Neural progenitor cell (in vitro differentiated cells): ENCODE results near the gene CDK5. TPM values are rescaled to one million over a fixed set of nuclear protein-coding genes. Genes with fewer than 3 reads are reported as not detected.
A peak's percentile ranks its signal among the peaks of the same experiment; 100 is the strongest.

ENCODE experiments used
- DNase-seq: peaks from one replicate; pipeline ENCODE4 v3.0.0-alpha.2; 2016; ENCODE audit warnings: low spot score
- H2AFZ ChIP-seq: fragments of 200-600 bp; sonication (generic); replicated peaks from 2 replicates; pipeline ENCODE4 v1.6.1; 2016; ENCODE audit warnings: antibody characterized with exemption
- H3F3A ChIP-seq: fragments of 200-600 bp; sonication (generic); 2 replicates; pipeline ENCODE4 v1.6.1; 2016; ENCODE audit warnings: antibody characterized with exemption, low read depth
- H3K27ac ChIP-seq: fragments of 200-600 bp; sonication (generic); 2 replicates; pipeline ENCODE4 v1.5.1; 2016; ENCODE audit warnings: mild to moderate bottlenecking
- H3K27me3 ChIP-seq: fragments of 200-600 bp; sonication (generic); 2 replicates; pipeline ENCODE4 v1.6.1; 2016; ENCODE audit warnings: mild to moderate bottlenecking, moderate library complexity
- H3K36me3 ChIP-seq: fragments of 200-600 bp; sonication (generic); 2 replicates; pipeline ENCODE4 v1.5.1; 2016
- H3K4me1 ChIP-seq: fragments of 200-600 bp; sonication (generic); 2 replicates; pipeline ENCODE4 v1.6.1; 2016; ENCODE audit warnings: mixed run types
- H3K4me2 ChIP-seq: fragments of 200-600 bp; sonication (generic); 2 replicates; pipeline ENCODE4 v1.6.1; 2016
- H3K4me3 ChIP-seq: fragments of 200-600 bp; sonication (generic); 2 replicates; pipeline ENCODE4 v1.5.1; 2016
- H3K79me2 ChIP-seq: fragments of 200-600 bp; sonication (generic); 2 replicates; pipeline ENCODE4 v1.6.1; 2016; ENCODE audit warnings: low read depth
- H3K9ac ChIP-seq: fragments of 200-600 bp; sonication (generic); 2 replicates; pipeline ENCODE4 v1.6.1; 2016
- H3K9me3 ChIP-seq: fragments of 200-600 bp; sonication (generic); 2 replicates; pipeline ENCODE4 v1.5.1; 2016; ENCODE audit warnings: low read depth
- H4K20me1 ChIP-seq: fragments of 200-600 bp; sonication (generic); 2 replicates; pipeline ENCODE4 v1.6.1; 2016; ENCODE audit warnings: low read depth
- H3K27ac Mint-ChIP-seq: 3 replicates; pipeline ENCODE4 v1.8.0; 2021; ENCODE audit warnings: mixed read lengths
- H3K27me3 Mint-ChIP-seq: 2 replicates; pipeline ENCODE4 v1.8.0; 2022; ENCODE audit warnings: low read depth, mild to moderate bottlenecking, inconsistent platforms, moderate library complexity, mixed read lengths; ENCODE audit not compliant: insufficient read depth
- H3K36me3 Mint-ChIP-seq: 3 replicates; pipeline ENCODE4 v1.8.0; 2021; ENCODE audit warnings: mixed read lengths
- H3K4me1 Mint-ChIP-seq: 3 replicates; pipeline ENCODE4 v1.8.0; 2021; ENCODE audit warnings: mixed read lengths
- H3K4me3 Mint-ChIP-seq: 3 replicates; pipeline ENCODE4 v1.8.0; 2021; ENCODE audit warnings: mild to moderate bottlenecking, moderate library complexity, mixed read lengths
- H3K9me3 Mint-ChIP-seq: 3 replicates; pipeline ENCODE4 v1.8.0; 2020; ENCODE audit warnings: mixed read lengths
- EZH2 ChIP-seq: fragments of 200-600 bp; sonication (generic); IDR thresholded peaks from 2 replicates; pipeline ENCODE4 v1.6.1; 2017; ENCODE audit warnings: antibody characterized with exemption, mild to moderate bottlenecking, moderate library complexity
- EZH2phosphoT487 ChIP-seq: fragments of 200-600 bp; sonication (generic); IDR thresholded peaks from 2 replicates; pipeline ENCODE4 v1.6.1; 2017; ENCODE audit warnings: antibody characterized with exemption
- total RNA-seq: library from RNA; depleted of rRNA; stranded (reverse); fragments of >200 nt; gene quantifications from 2 replicates; pipeline ENCODE4 v1.2.3, GENCODE V29; 2015; ENCODE audit warnings: low replicate concordance
- TF ChIP-seq, protein P1 (sequence below): fragments of 200-600 bp; sonication (generic); IDR thresholded peaks from 2 replicates; pipeline ENCODE4 v1.5.1; 2017; ENCODE audit warnings: antibody characterized with exemption, mild to moderate bottlenecking

Gene CDK5
- total RNA-seq, 1 donor from 2014 or later: 8.1 TPM

- peak; percentile 46 for DNase-seq
- Histone ChIP-seq H3K9me3 (no peaks in the 10 kb centered on the region), H3K4me3 (no peak overlapping the region), H3K79me2 (peaks cover 26% of the 10 kb centered on the region), H3K4me2 (no peak overlapping the region), H3K27me3 (no peaks in the 10 kb centered on the region), H2AFZ (no peak overlapping the region), H3K9ac (no peak overlapping the region), H3K4me1 (peaks cover 30% of the 10 kb centered on the region), H4K20me1 (peaks cover 28% of the 10 kb centered on the region), H3K27ac (no peak overlapping the region), H3F3A (peaks cover 40% of the 10 kb centered on the region), H3K36me3 (no peaks in the 10 kb centered on the region)
- Mint-ChIP-seq H3K27ac (no peak overlapping the region), H3K27me3 (peaks cover 14% of the 10 kb centered on the region), H3K9me3 (no peaks in the 10 kb centered on the region), H3K4me3 (peak overlapping the region; percentile 92), H3K4me1 (peaks cover 23% of the 10 kb centered on the region), H3K36me3 (peaks cover 8% of the 10 kb centered on the region)
- TF ChIP-seq, protein P1, sequence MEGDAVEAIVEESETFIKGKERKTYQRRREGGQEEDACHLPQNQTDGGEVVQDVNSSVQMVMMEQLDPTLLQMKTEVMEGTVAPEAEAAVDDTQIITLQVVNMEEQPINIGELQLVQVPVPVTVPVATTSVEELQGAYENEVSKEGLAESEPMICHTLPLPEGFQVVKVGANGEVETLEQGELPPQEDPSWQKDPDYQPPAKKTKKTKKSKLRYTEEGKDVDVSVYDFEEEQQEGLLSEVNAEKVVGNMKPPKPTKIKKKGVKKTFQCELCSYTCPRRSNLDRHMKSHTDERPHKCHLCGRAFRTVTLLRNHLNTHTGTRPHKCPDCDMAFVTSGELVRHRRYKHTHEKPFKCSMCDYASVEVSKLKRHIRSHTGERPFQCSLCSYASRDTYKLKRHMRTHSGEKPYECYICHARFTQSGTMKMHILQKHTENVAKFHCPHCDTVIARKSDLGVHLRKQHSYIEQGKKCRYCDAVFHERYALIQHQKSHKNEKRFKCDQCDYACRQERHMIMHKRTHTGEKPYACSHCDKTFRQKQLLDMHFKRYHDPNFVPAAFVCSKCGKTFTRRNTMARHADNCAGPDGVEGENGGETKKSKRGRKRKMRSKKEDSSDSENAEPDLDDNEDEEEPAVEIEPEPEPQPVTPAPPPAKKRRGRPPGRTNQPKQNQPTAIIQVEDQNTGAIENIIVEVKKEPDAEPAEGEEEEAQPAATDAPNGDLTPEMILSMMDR: no peak
- TF ChIP-seq EZH2phosphoT487: no peak
- TF ChIP-seq EZH2: no peak
These were observed 20.7 kb upstream of the CDK5 start for GRCh38 chr7:151078233-151079040.

- no peak for DNase-seq
- H3K27me3 Mint-ChIP-seq: peaks cover 14% of the 10 kb centered on the region
- H3K9me3 Mint-ChIP-seq: no peaks in the 10 kb centered on the region
- H3K27ac Mint-ChIP-seq: no peak overlapping the region
- Histone ChIP-seq H4K20me1 (peaks cover 28% of the 10 kb centered on the region), H3K27me3 (no peaks in the 10 kb centered on the region), H3K4me2 (no peak overlapping the region), H3K9ac (no peak overlapping the region), H3K79me2 (peaks cover 23% of the 10 kb centered on the region), H3F3A (peaks cover 40% of the 10 kb centered on the region), H3K4me1 (peaks cover 30% of the 10 kb centered on the region), H3K36me3 (no peaks in the 10 kb centered on the region), H3K27ac (no peak overlapping the region), H3K4me3 (no peak overlapping the region), H3K9me3 (no peaks in the 10 kb centered on the region), H2AFZ (no peak overlapping the region)
- H3K36me3 Mint-ChIP-seq: peaks cover 8% of the 10 kb centered on the region
- peaks cover 21% of the 10 kb centered on the region for H3K4me1 Mint-ChIP-seq
- TF ChIP-seq EZH2phosphoT487: no peak
- TF ChIP-seq, protein P1: no peak
- no peak for TF ChIP-seq EZH2
- peak overlapping the region; percentile 46 for H3K4me3 Mint-ChIP-seq
These were observed 20.1 kb upstream of the CDK5 start for GRCh38 chr7:151077705-151078232.

DNA sequence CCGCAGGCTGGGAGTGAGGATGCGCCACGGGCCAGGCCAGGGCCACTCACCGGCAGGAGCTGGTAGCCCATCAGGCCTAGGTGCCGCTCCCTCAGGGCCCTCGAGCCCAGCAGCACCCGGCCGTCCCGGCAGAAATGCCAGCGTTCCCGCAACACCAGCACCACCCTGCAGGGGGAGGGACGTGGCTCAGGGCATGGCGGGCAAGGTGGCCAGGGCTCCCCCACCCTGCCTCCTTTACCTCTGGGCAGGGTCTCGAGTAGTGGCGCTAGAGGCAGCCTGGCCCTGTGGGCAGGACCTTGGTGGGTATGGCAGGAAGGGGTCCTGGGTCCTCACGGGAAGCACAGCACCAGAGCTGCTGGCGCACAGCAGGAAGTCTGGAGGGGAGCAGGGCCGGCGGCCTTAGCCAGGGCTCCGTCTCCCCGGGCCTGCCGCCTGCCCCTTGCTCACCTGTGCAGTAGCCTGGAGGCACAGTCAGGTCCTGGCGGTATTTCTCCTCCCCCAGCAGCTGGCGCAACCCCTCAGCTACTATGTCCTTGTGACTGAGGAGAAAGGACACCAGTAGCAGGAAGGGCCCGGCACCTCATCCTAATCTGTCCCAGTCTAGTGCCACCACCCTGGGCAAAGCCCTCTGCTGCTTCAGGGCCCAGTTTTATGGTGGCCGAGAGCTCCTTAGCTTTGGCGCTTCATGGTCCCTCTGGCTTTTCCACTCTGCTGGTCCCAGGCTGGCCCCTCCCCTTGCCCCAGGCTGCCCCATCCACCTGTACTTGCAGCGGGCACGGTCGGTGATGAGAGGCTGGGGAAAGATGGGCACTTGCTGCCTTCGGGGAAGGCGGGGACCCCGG, 19.4 kb upstream of the CDK5 start:
- Histone ChIP-seq H3K36me3 (no peaks in the 10 kb centered on the region), H2AFZ (no peak overlapping the region), H4K20me1 (peaks cover 25% of the 10 kb centered on the region), H3F3A (peaks cover 38% of the 10 kb centered on the region), H3K27ac (no peak overlapping the region), H3K4me3 (no peak overlapping the region), H3K4me1 (peaks cover 25% of the 10 kb centered on the region), H3K27me3 (no peaks in the 10 kb centered on the region), H3K4me2 (no peak overlapping the region), H3K9ac (no peak overlapping the region), H3K79me2 (peaks cover 17% of the 10 kb centered on the region), H3K9me3 (no peaks in the 10 kb centered on the region)
- H3K4me3 Mint-ChIP-seq: no peak overlapping the region
- TF ChIP-seq, protein P1: peak; percentile 46
- TF ChIP-seq EZH2 (no peak), EZH2phosphoT487 (no peak)
- H3K36me3 Mint-ChIP-seq: peaks cover 8% of the 10 kb centered on the region
- no peaks in the 10 kb centered on the region for H3K9me3 Mint-ChIP-seq
- peaks cover 12% of the 10 kb centered on the region for H3K27me3 Mint-ChIP-seq
- no peak overlapping the region for H3K27ac Mint-ChIP-seq
- peak; percentile 46 for DNase-seq
- peaks cover 18% of the 10 kb centered on the region for H3K4me1 Mint-ChIP-seq
